Caki2 (cell line): Measurements from ENCODE around the gene SGMS1. TPM values are rescaled to one million over a fixed set of nuclear protein-coding genes. Genes with fewer than 3 reads are reported as not detected.
A peak's percentile ranks its signal among the peaks of the same experiment; 100 is the strongest.

Source experiments
- DNase-seq: peaks from one replicate; pipeline ENCODE4 v3.0.0-alpha.2; 2015; ENCODE audit warnings: low read depth
- in situ Hi-C: cut with HindIII; loops from 2 replicates; pipeline ENCODE4 v1.10.0; 2016; ENCODE audit warnings: low sequenced_read_pairs, low pct_unique_long_range_greater_than_20kb, mixed read lengths
- total RNA-seq: library from RNA; depleted of rRNA; stranded (reverse); fragments of >200 nt; shearing (Covaris generic); gene quantifications from 2 replicates; pipeline ENCODE4 v1.2.3, GENCODE V29; 2014; ENCODE audit warnings: low replicate concordance

Gene SGMS1
- total RNA-seq, 1 experiment from 2014 or later = 54.6 TPM

DNA sequence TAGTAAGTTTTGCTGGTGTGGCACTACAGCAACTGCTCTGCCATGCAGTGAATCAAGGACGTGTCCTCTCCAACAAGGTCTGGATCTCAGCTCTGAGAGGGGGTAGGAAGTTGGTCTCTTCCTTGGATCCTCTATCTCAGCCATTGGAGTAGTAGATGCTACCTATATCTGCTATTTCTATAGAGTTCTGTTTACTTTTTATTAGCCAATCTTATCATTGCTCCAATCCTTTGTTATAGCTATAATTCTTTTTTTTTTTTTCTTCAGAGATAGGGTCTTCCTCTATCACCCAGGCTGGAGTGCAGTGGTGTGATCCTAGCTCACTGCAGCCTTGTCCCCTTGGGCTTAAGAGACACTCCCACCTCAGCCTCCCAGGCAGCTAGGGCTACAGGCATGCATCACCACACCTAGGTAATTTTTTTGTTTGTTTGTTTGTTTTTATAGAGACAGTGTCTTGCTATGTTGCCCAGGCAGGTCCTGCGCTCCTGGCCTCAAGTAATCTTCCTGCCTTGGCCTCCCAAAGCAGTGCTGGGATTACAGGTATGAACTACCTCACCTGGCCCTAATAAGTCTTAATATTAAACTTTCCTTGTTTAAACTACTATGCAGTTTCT, 217.2 kb downstream of the SGMS1 start:
- no peak for DNase-seq
- in situ Hi-C loops = no loop called here

DNA sequence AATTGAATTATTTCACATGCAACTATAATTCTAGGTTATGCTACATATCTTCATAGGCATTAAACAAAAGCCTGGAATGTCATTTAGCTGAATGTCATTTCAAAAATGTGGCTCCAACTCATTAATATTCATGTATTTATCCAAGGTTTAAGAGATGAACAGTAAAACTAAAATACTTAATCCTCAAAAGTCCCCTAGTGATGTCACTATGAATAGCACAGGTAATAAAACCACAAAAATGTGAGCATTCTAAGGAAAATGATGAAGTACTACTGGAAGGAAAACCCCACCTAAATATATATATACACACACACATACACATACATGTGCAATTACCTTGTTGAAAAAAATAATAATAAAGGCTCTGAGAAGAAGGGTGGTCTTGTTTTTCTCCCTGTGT, 218.0 kb downstream of the SGMS1 start:
- in situ Hi-C loops = no loop called here
- no peak for DNase-seq

DNA sequence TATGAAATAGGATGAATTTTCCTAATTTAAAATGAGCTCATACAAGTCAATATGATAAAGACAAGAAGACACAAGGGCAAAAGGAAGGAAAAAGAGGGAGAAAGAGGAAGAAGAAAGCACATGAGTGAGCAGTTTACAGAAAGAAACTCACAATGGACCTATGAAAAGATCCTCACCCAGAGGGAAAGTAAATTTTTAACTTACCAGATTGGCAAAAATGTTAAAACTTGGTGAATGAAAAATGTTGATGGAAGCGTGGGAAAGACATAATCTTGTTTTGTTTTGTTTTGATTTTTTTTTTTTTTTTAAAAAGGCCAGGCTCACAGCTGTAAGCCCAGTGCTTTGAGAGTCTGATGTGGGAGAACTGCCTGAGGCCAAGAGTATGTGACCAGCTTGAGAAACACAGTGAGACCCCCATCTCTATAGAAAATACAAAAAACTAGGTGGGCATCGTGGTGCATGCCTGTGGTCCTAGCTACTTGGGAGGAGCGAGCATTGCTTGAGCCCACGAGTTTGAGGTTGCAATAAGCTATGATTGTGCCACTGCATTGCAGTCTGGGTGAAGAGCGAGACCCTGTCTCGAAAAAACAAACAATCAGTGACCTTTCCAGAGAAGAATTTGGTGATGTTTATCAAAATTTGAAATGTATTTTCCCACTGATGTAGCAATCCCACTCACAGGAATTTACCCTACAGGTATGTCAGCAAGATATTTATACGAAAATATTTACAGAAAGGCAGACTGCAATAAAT, 219.6 kb downstream of the SGMS1 start:
- DNase-seq = peak; percentile 52
- in situ Hi-C loops = no loop called here

- no peak for DNase-seq
- in situ Hi-C loops = no loop called here
Measured at GRCh38 chr10:50403074-50403473, 220.7 kb downstream of the SGMS1 start.

DNA sequence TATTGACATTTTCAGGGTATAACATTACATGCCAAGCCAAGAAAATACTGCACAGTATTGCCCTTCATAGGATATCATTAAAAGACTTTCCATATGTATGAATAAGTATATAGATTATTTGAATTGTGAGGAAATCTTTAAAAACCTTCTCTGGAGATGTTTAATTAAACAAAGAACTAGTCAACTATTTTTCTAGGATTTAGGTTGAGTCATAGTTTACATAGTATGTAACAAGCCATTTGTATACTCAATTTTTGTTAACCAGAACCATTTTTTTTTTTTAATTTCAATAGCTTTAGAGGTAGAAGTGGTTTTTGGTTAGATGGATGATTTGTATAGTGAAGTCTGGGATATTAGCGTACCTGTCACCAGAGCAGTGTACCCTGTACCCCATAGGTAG, 221.3 kb downstream of the SGMS1 start:
- DNase-seq = no peak
- in situ Hi-C loops = no loop called here

- in situ Hi-C loops = no loop called here
- DNase-seq = no peak
Measured at GRCh38 chr10:50400694-50401093, 223.1 kb downstream of the SGMS1 start.

DNA sequence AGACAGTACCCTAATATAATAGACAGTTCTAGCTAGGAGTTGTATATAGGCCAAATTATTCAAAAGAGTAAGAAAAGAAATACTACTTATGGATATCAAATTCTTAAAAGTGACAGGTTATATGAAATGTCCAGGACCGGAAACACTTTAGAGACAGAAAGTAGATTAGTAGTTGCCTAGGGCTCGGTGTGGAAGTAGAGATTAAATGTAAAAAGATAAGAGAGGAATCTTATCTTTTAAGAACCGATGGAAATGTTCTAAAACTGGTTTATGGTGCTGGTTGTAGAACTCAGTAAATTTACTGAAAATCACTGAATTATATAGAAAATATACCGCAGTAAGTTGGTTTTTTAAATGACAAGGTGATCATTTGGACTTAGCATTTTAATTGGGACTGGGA, 224.9 kb downstream of the SGMS1 start:
- in situ Hi-C loops = no loop called here
- no peak for DNase-seq

- in situ Hi-C loops = no loop called here
- DNase-seq = no peak
Measured at GRCh38 chr10:50398381-50398780, 225.4 kb downstream of the SGMS1 start.

GRCh38 chr10:50397312-50398140, 226.2 kb downstream of the SGMS1 start:
- no peak for DNase-seq
- in situ Hi-C loops = no loop called here

- in situ Hi-C loops = no loop called here
- DNase-seq = peak; percentile 57
Measured at GRCh38 chr10:50396491-50397311, 227.1 kb downstream of the SGMS1 start.

- in situ Hi-C loops = no loop called here
- no peak for DNase-seq
Measured at GRCh38 chr10:50395851-50396250, 227.9 kb downstream of the SGMS1 start.

- in situ Hi-C loops = no loop called here
Measured at GRCh38 chr10:50395271-50395670, 228.5 kb downstream of the SGMS1 start.

GRCh38 chr10:50394832-50395231, 228.9 kb downstream of the SGMS1 start:
- in situ Hi-C loops = no loop called here
- DNase-seq = no peak

More at GRCh38 chr10:50395271-50395670, 228.5 kb downstream of the SGMS1 start:
- no peak for DNase-seq

GRCh38 chr10:50393784-50394467, 229.8 kb downstream of the SGMS1 start:
- peak; percentile 44 for DNase-seq
- in situ Hi-C loops = no loop called here

DNA sequence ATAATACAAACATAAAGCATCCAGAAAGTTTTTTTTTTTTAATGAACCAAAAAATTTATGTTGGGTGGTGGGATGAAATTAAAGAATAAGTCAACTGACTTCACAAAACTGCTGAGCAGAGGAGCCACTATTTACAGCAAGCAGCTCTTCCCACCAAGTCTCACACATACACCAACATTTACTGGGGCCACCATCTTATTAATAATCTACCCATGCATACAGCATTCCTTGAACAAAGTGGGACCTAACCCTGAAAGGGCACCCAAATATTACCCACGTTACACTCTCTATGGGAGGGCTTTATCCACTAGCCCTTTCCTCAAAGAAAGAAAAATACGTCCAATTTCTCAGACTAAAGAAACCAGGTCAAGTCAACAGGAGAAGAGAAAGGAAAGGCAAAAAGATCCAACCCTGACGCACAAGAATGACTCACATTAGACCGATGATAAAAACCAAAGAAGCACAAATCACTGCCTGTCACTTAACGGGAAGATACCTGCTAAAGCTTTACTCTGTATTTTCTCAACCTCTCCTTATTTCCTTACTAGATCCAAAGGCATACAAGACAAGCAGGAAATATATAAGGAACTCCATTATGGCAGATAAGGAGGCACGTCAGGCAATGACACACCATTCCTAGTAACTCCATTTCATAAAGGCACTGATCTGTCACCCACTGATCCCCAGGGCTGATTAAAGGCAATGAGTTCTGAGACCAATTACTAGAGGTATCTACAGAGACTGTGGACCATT, 230.6 kb downstream of the SGMS1 start:
- DNase-seq = peak; percentile 78
- in situ Hi-C loops = no loop called here

DNA sequence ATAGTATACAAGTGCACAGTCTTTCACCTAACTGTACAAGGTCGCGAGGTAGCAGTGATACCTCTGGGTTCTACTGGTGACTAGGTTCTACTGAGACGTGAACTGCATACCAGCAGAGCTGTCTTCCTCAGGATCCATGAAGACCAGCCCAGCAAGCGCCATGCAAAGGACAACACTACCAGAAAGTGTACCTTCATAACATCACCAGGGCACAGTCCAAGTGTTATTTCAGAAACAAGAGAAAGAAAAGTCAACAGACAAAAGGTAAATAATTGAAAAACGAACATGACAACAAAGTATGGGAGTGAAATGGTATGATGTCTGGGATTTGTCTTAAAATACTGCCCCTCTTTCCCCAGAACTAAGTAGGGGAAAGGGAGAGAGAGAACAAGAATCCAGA, 231.3 kb downstream of the SGMS1 start:
- in situ Hi-C loops = no loop called here
- no peak for DNase-seq

DNA sequence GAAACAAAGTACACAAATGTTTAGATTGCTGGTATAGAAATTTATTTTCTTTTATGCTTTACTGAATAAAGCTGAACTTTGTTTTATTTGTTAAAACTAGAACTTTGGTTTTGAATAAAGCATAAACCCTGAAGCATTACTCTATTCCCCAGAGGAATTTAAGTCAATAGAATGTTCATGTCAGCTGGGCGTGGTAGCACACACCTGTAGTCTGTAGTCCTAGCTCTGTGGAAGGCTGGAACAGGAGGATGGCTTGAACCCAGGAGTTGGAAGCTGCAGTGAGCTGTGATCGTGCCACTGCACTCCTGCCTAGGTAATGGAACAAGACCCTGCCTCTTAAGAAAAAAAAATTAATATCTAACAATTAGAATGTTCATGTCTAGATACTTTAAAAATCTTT, 233.5 kb downstream of the SGMS1 start:
- in situ Hi-C loops = no loop called here
- no peak for DNase-seq
